HG02981 (cell line): ENCODE data around the gene FOCAD.
A peak's percentile ranks its signal among the peaks of the same experiment; 100 is the strongest.
"Not testable (repeated sequence)": the region's sequence is repeated elsewhere in the genome, so short reads cannot be mapped to it uniquely, and the experiment has no call there.

Experiments used
- ATAC-seq: cut with Tn5 transposase; IDR thresholded peaks from one replicate; pipeline ENCODE4 v1.9.1; 2021; ENCODE audit warnings: mild to moderate bottlenecking, moderate library complexity; ENCODE audit not compliant: unreplicated experiment

The FOCAD gene

GRCh38 chr9:20948703-20949102, 264.6 kb downstream of the FOCAD start:
- ATAC-seq = no peak

- no peak for ATAC-seq
Observed at GRCh38 chr9:20950707-20951106, 266.6 kb downstream of the FOCAD start.

GRCh38 chr9:20962536-20963225, 278.6 kb downstream of the FOCAD start:
- no peak for ATAC-seq

- no peak for ATAC-seq
Observed at GRCh38 chr9:20972684-20973083, 288.6 kb downstream of the FOCAD start.

GRCh38 chr9:20973246-20973947, 289.3 kb downstream of the FOCAD start:
- ATAC-seq = not testable (repeated sequence)

- not testable (repeated sequence) for ATAC-seq
Observed at GRCh38 chr9:20974191-20974938, 290.3 kb downstream of the FOCAD start.

- ATAC-seq = no peak
Observed at GRCh38 chr9:20978249-20978648, 294.2 kb downstream of the FOCAD start.

- ATAC-seq = peak; percentile 84
Observed at GRCh38 chr9:20980832-20981455, 296.9 kb downstream of the FOCAD start.

- no peak for ATAC-seq
Observed at GRCh38 chr9:20981486-20981885, 297.4 kb downstream of the FOCAD start.

GRCh38 chr9:20984506-20984905, 300.4 kb downstream of the FOCAD start:
- ATAC-seq = no peak

GRCh38 chr9:20985851-20986600, 302.0 kb downstream of the FOCAD start:
- no peak for ATAC-seq

- no peak for ATAC-seq
Observed at GRCh38 chr9:20987521-20987920, 303.5 kb downstream of the FOCAD start.

- no peak for ATAC-seq
Observed at GRCh38 chr9:20988061-20988460, 304.0 kb downstream of the FOCAD start.

GRCh38 chr9:20988671-20989315, 304.7 kb downstream of the FOCAD start:
- ATAC-seq = no peak

GRCh38 chr9:20989923-20990341, 305.9 kb downstream of the FOCAD start:
- no peak for ATAC-seq

- ATAC-seq = no peak
Observed at GRCh38 chr9:20990867-20991266, 306.8 kb downstream of the FOCAD start.

- no peak for ATAC-seq
Observed at GRCh38 chr9:20994486-20994885, 310.4 kb downstream of the FOCAD start.

- ATAC-seq = no peak
Observed at GRCh38 chr9:20995616-20996015, 311.6 kb downstream of the FOCAD start.

- ATAC-seq = peak; percentile 81
Observed at GRCh38 chr9:20996809-20997208, 312.8 kb downstream of the FOCAD start.

- ATAC-seq = peak; percentile 68
Observed at GRCh38 chr9:20997503-20998076, 313.5 kb downstream of the FOCAD start.
